22Rv1 (cell line): Measurements from ENCODE around the gene ZNF711.

Experiments used
- H3K27ac ChIP-seq: fragments of 450-650 bp; 2 replicates; pipeline ENCODE4 v1.5.1; 2017
- ZFX ChIP-seq: fragments of 450-650 bp; IDR thresholded peaks from 2 replicates; pipeline ENCODE4 v1.6.1; 2017; ENCODE audit warnings: antibody characterized with exemption, borderline replicate concordance
- TF ChIP-seq, protein P1 (sequence below): fragments of 450-650 bp; IDR thresholded peaks from 2 replicates; pipeline ENCODE4 v1.5.1; 2017; ENCODE audit warnings: mild to moderate bottlenecking

ZNF711 gene

DNA sequence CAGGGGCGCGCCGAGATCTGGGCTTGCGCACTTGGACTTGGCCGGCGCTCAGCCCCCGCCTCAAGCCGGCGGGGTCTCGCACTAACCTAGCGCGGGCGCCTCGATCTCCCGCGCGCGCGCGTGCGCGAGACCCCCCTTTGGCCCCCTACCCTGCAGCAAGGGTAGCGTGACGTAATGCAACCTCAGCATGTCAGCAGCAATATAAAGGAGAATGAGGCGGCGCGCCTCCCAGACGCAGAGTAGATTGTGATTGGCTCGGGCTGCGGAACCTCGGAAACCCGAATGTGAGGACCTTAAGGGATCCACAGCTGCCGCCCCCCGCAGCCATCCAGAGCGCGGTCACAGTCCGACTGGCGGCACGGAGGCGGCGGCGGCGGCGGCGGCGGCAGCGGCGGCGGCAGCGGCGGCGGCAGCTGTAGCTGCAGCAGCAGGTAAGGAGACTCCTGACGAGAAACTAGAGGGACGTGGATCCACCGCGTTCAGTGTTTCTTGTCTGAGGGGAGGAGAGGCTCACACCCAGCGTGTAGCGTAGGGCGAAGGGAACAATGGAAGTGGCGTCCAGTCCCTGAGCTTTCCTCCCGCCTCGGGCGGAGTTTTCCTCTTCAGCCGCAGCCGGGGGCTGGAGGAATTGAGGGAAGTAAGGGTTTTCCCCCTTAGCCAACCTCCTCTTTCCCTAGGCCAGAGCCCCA is at the start of gene ZNF711, which contains the start of gene SATL1:
Gene ZNF711, plus strand, starts transcription at position 231 of the 689 bp plus-strand sequence. CDS start 3,582 bp downstream, outside the sequence.
Gene SATL1, minus strand, starts transcription at position 19 of the 689 bp plus-strand sequence. CDS start 134,811 bp downstream, outside the sequence.
- TF ChIP-seq, protein P1, sequence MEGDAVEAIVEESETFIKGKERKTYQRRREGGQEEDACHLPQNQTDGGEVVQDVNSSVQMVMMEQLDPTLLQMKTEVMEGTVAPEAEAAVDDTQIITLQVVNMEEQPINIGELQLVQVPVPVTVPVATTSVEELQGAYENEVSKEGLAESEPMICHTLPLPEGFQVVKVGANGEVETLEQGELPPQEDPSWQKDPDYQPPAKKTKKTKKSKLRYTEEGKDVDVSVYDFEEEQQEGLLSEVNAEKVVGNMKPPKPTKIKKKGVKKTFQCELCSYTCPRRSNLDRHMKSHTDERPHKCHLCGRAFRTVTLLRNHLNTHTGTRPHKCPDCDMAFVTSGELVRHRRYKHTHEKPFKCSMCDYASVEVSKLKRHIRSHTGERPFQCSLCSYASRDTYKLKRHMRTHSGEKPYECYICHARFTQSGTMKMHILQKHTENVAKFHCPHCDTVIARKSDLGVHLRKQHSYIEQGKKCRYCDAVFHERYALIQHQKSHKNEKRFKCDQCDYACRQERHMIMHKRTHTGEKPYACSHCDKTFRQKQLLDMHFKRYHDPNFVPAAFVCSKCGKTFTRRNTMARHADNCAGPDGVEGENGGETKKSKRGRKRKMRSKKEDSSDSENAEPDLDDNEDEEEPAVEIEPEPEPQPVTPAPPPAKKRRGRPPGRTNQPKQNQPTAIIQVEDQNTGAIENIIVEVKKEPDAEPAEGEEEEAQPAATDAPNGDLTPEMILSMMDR, result no peak
- no peak for TF ChIP-seq ZFX
- peak within 1 kb of the TSS; percentile 47 for H3K27ac ChIP-seq

GRCh38 chrX:85196319-85196718 is 47.5 kb upstream of the ZNF711 start:
- H3K27ac ChIP-seq, result no peak overlapping the region
- no peak for TF ChIP-seq ZFX
- TF ChIP-seq, protein P1, result no peak

- no peak for TF ChIP-seq ZFX
- TF ChIP-seq, protein P1, result no peak
- H3K27ac ChIP-seq, result no peak overlapping the region
Observed at GRCh38 chrX:85203461-85203970, 40.3 kb upstream of the ZNF711 start.

GRCh38 chrX:85213792-85214530 is 29.8 kb upstream of the ZNF711 start:
- no peak overlapping the region for H3K27ac ChIP-seq
- TF ChIP-seq ZFX, result no peak
- TF ChIP-seq, protein P1, result no peak

DNA sequence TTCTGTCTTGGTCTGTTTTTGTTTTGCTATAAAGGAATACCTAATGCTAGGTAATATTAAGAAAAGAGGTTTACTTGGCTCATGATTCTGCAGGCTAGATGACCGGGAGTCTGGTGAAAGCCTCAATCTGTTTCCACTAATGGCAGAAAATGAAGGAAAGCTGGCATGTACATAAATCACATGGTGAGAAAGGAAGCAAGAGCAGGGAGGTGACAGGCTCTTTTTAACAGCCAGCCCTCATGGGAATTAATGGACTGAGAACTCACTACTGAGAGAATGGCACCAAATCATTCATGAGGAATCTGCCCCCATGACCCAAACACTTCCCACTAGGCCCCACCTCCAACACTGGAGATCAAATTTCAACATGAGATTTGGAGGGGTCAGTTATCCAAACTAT is 27.8 kb upstream of the ZNF711 start:
- TF ChIP-seq, protein P1, result no peak
- no peak for TF ChIP-seq ZFX
- H3K27ac ChIP-seq, result no peak overlapping the region

- no peak overlapping the region for H3K27ac ChIP-seq
- no peak for TF ChIP-seq ZFX
- TF ChIP-seq, protein P1, result no peak
Observed at GRCh38 chrX:85221361-85221760, 22.4 kb upstream of the ZNF711 start.

- no peak overlapping the region for H3K27ac ChIP-seq
- TF ChIP-seq ZFX, result no peak
- TF ChIP-seq, protein P1, result no peak
Observed at GRCh38 chrX:85223359-85223758, 20.4 kb upstream of the ZNF711 start.
